ACHN (cell line): Measurements from ENCODE around the gene S100A11.
A peak's percentile ranks its signal among the peaks of the same experiment; 100 is the strongest.
"Not testable (repeated sequence)": the region's sequence is repeated elsewhere in the genome, so short reads cannot be mapped to it uniquely, and the experiment has no call there.

ENCODE experiments used
- DNase-seq: peaks from one replicate; pipeline ENCODE4 v3.0.0-alpha.2; 2015
- in situ Hi-C: cut with HindIII; loops from 2 replicates; pipeline ENCODE4 v1.10.0; 2017; ENCODE audit warnings: low sequenced_read_pairs, low pct_ligation_motif_present, low pct_unique_long_range_greater_than_20kb

Gene S100A11

DNA sequence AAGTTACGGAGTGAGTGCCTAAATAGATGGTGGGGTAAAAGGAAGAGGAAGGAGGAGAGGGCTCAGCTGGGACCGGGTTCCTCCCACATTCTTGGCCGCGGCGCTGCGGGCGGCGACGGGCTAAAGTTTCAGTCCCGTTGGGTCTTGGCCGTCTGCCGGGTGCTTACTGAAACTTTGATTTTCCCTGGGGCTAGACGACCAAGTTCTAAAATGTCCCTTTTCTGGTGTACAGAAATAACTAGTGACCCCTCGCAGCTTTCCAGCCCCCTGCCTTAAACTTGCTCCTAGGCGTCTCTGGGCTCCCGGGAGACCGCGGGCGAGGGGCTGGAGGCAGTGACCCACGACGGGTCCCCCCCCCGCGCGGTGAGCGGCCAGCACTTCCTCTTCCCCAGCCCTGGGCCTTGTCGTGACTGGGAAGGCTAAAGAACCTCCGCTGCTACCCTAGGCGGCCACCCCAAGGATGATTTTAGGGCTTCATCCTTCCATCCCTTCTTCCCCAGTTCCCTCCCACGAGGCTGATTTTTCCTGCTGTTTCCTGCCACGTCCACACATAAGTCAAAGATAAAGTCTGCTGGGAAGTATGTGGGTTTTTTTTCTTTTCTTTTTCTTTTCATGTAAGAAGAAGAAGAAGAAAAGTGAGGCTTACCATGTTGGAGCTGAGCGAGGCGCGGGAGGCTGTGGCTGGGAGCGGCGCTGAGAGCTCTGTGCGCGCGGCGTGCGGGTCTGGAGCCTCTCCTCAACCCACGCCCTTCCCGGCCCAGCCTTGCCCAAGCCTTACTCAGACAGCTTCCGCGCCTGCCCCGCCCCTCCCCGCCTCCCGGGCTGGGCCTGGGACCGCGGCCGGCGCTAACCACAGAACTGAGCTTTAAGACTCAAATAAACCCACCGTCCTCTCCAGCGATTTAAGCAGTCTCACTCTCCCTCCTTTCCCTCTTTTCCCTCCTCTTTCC, at the start of gene S100A11:
S100A11 (minus strand) TSS at position 738 of the 950 bp plus-strand sequence; CDS start at position 649, 89 bp downstream.
- DNase-seq, result peak; percentile 90
- in situ Hi-C loops, result no loop called here

DNA sequence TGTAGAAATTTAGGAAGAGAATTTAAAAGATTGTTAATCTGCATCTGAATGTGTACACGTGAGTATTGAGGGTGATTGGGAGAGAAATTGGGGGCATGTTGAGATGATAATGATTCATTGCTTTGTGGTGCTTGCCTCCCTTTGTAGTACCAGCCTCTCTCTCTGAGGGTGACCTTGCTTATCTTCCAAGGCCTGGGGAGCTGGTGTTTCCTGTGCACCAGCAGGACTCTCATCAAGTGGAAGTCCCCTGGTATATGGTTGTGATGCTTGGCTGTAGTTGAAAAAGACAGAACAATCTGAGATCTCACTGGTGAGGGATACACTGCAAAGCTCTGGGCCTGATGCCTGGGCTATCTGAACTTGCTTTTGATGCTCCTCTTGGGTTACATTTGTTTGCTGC, 48.0 kb upstream of the S100A11 start:
- DNase-seq, result no peak
- in situ Hi-C loops, result no loop called here

DNA sequence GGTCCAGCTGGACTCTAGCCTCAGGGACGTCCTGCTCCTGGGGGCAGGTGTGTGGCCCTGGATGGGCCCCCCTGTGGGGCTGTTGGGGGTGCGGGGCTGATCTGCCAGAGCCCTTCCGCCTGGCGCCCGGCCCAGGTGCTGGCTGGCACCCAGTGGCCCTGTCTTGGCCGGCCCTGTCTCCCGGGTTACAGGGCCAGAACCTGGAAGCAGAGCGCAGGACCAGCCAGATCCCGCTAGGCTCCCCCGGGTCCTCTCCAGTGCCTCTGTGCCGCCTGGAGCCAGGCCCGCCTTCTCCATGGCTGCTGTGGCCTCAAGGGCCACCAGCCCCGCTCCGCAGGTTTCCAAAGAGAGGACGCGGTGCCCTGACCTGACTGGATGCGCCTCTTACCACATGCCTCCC, 44.2 kb upstream of the S100A11 start:
- in situ Hi-C loops, DNase-seq: not testable (repeated sequence)

DNA sequence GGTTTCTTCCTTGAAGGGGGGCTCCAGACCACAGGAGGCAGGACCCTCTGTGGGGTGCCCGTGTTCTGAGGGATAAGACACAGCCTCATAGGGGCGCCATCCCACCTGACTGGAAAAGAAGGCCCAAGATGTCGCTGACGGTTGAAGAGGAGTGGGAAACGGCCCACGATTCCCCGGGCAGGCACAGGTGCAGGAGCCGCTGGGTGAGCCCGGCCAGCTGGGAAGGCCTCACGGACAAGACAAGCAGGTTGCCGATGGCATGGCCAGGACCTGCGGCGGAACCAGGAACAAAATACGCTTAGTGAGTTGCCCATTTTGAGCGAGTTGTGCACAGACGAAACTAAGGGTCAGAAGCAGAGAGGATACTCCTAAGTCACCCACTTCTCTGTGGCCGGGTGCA, 43.7 kb upstream of the S100A11 start:
- in situ Hi-C loops, DNase-seq: not testable (repeated sequence)

DNA sequence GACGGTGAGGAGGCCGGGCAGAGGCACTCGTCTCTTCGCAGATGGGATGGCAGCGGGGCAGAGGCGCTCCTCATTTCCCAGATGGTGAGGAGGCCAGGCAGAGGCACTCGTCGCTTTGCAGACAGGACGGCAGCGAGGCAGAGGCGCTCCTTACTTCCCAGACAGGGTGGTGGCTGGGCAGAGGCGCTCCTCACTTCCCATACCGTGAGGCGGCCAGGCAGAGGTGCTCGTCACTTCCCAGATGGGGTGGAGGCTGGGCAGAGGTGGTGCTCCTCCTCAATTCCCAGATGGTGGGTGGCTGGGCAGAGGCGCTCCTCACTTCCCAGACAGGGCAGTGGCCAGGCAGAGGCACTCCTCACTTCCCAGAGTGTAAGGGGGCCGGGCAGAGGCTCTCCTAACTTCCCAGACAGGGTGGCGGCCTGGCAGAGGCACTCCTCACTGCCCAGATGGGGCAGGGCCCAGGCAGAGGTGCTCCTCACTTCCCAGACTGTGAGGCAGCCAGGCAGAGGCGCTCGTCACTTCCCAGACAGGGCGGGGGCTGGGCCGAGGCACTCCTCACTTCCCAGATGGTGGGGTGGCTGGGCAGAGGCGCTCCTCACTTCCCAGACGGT, 42.1 kb upstream of the S100A11 start:
- in situ Hi-C loops, result no loop called here
- no peak for DNase-seq

DNA sequence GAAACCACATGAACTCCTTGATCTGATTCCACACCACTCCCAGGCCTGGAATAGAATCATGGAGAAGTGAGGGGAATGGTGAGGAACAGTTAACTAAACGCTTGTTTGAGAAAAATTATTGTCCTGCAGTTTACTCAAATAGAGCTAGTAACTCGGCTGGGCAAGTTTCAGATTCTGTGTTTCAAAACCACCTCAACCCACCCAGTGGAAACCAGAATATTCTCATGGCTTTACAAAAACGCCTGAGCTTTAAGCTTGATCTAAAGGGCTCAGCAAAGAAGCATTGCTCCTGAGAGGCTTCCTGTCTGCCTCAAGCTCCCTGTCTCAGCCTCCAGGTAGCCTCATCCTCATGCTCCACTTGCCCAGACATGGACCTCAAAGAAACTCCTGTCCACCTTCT, 35.5 kb upstream of the S100A11 start:
- no peak for DNase-seq
- in situ Hi-C loops, result no loop called here

DNA sequence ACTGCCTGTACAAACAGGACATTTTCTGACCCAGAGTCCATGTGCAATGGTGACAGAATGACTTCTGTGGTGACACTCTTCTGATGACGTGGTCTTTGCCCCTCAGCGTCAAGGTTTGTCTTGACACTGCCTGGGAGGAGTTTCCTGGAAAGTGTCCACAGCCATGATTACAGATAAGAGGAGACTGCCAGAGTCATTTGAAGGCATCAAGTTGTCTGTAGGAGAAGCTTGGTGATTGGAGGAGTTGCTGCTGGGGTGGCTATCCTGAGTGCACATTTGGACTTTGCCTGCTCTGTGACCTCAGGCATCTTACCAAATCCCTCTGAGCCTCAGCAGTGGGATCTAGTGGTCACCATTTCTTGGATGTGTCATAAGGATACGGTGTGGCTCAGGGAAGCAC, 34.3 kb upstream of the S100A11 start:
- DNase-seq, result no peak
- in situ Hi-C loops, result no loop called here

DNA sequence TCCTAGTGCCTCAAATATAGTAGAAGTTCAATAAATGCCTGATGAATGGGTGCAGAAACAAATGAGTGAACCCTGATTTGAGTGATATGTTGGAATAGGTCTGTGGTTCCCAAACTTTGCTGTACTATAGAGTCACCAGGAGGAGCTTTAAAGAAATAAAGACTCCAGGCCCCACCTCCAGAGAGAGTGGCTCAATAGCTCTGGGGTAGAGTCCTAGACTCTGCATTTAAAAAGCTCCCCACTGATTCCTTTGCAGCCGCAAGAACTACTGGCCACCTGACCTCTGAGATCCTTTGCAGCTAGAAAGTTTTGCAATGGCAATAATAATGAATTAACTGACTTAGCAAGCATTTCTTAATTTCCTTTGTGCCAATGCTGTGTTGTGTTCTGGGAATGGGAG, 31.1 kb upstream of the S100A11 start:
- no peak for DNase-seq
- in situ Hi-C loops, result no loop called here

DNA sequence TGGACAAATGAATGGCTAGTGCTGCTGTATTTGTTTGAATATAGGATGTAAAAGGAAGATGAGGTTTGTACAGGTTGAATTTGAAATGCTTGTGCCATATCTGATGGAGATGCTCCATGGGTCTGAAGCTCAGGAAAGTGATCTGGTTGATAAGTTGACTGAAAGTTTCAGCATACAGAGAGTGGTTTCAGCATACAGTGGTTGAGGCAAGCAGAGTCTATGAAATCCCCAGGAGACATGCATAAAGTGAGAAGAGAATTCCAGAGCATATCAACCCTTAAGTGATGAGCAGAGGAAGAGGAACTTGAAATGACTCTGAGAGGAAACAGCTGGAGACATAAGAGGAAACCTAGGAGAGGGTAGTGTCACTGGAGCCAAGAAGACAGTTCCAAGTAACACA, 30.3 kb upstream of the S100A11 start:
- DNase-seq, result no peak
- in situ Hi-C loops, result no loop called here

DNA sequence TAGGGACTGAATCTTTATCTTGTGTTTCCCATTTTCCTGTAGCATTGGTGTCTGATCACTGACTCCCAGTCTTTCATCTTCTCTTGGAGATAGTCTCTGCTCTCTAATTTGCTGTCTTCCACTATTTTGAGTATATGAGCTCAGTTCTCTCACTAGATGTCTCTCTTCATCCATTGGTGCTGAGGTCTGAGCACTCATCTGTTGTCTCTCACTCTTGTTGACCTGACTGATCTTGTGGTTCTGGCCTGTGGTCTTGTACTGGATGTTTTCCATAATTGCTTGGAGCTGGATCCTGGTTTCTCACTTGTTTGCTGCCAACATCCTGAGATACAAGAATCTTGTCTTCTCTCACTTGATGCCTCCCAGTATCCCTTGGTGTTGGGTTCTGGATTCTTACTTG, 25.1 kb upstream of the S100A11 start:
- in situ Hi-C loops, result no loop called here
- no peak for DNase-seq

DNA sequence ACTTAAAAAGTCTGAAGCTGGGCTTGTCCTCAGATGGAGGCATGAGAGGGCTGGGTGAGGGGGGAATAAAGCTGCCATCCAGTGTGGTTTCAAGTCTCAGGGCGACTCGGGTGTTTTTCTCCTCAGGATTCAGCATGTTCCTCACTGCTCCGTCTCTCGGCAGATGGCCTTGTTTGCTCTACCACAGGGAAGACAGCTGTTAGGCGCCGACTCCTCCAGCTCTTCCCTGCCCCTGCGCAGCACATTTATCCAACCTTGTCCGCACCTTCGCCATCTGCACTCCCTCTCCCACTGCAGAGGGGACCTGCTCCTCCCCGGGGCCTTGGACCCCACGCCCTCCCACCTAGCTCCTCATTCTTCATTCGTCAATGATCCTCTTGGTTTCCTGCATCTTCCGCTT, 16.6 kb upstream of the S100A11 start:
- DNase-seq, result no peak
- in situ Hi-C loops, result no loop called here

DNA sequence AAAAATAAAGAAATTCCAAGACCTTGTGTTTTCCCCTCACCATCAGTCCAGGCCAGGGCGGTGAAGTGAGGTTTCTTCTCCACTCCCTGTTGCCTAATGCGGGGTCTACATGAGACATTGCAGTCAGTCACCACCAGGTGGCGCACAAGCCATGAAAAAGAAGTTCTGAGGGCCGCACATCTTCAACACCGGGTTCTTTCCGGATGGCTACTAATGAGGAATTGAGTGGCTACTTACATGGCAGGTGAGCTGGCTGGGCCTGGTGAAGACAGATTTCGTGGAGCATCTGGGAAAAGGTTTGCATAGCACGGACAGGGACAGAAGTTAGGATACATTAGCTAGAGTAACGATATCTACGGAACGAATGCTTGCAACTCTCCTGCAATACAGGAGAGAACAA, 15.8 kb upstream of the S100A11 start:
- DNase-seq, result peak; percentile 87
- in situ Hi-C loops, result no loop called here

DNA sequence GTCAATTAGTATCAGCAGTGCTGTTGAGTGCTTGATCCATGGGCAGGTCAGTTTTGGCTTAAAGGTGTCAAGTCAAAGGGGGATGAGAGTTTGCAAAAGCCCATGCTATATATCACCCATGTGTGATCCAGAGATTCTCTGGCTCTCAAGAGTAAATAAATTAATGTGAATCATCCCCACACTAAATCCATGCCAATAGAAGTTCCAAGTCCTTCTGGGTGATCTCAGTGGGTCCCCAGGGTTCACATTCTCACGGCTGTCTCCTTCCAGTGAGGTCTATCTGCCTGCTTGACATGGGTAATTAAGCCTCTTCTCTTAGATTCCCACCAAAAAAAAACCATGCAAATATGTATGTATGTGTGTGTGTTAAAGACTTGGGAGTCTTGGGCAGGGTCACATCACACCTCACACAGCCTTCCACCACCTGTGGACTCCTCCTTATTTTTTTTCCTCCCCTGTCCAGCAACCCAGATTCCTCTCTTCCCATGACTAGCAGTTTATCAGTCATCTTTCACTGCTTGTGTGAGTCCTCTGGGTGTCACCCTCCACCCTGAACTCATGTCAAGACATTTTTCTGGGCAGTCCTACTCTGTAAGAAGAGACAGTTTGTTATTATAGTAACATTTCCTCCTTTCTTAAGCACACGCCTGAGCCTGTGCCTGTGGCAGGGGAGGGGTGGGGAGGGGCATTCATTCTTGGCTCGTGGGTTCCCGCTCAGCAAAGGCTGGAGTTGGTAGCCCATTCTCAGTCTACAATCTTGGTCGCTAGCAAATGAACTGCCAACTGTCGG, 14.3 kb upstream of the S100A11 start:
- in situ Hi-C loops, result no loop called here
- DNase-seq, result no peak

DNA sequence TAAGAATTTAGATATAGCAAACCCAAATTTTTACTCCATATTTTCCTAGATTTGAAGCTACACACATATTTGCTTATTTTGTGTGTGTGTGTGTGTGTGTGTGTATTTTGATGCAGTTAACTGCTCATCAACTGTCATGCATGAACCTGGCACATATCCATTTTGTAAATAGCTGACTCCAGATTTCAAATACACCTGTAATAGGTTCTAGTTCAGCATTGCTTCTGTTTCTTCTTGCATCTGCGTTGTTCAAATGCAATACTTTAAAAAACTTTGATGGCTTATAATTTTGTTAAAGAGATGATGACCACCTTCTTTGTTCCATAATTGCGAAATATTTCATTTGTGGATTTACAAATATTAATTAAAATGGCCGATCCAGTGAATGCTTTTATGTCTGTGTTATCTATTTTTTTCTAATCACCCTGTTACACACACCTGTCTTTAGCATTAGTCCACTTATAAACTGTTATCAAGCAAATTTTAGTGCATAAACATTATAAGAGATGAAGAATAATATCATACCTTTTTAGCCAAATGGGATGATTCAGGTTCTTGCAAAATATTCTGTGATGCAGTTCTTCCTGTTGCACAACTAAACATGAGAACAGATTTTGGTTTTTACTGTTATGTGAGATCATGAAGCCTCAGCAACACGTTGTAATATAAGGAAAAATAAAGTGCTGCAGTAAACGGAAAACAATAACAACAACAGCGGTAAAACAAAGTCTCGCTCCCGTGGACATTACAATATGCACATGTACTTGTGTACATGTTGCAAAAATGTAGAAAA, 12.7 kb upstream of the S100A11 start:
- in situ Hi-C loops, result no loop called here
- no peak for DNase-seq

DNA sequence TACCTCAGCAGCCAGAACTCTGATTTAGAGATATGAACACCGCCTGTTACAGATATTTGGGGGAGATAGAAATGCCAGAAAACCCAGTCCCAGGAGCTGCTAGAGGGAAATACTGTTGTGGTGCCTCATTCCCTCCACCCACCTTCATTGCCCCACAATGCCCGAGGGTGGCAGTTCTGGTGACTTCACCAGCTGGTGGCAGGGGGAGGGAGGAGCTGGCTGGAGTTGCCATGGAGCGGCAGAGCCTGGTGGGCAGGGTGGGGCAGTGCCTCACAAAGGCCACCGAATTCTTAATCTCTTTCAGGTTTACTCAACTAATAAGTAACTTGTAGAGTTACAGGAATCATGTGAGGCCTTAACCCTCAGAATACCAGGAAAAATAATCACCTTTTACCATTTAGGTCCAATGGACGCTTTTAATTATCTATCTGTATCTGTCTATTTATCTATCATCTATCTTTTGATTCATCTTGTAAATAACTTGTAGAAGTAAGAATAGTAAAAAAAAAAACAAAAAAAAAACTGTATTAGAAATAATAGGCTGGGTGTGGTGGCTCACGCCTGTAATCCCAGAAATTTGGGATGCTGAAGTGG, 11.7 kb upstream of the S100A11 start:
- DNase-seq, result peak; percentile 96
- in situ Hi-C loops, result no loop called here

DNA sequence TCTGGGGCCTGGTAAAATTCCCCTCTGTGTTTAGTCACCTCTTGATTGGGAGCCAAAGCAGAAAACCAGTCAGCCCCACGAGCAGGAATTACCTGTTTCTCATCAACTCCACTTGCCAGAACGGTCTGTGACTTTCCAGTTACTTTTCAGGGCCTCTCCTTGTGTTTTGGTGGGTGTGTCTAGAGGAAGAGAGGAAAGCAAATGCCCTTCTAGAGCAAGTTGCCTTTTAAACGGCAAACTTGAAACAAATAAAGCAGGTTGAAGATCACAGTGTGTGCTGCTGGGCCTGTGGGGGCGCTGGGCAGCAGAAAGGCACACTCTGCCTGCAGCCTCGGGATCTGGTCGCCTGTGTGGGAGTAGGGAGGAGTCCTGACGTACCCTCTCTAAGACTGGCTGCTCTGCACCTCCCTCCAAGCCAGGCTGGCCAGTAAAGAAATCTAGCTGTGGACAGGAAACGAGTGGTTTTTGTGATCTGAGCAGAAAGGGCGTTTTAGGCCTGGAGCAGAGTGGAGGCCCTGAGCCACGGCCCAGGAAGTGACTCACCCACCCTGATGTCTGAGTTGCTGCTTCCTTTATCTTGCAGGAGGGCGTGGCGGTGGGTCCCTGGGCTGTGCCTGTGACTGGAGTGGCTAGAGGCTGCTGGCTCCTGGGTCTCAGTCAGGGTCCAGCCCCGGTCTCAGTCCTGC, 11.1 kb upstream of the S100A11 start:
- in situ Hi-C loops, result no loop called here
- DNase-seq, result peak; percentile 99

DNA sequence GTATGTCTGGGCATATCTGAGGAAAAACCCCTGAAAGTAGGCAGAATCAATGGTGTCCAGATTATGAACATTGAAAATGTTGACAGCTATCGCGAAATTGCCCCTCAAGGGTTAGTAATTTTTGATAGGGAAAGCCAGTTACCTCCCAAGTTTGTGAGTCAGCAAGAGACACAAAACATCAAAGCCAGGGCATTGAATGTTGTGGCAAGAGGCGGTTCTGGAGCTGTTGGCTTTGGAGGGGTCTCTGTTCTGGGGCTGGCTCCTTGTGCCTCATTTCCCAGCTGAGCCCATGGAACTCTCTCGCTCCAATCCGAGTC, 10.6 kb upstream of the S100A11 start:
- in situ Hi-C loops, result no loop called here
- DNase-seq, result no peak

DNA sequence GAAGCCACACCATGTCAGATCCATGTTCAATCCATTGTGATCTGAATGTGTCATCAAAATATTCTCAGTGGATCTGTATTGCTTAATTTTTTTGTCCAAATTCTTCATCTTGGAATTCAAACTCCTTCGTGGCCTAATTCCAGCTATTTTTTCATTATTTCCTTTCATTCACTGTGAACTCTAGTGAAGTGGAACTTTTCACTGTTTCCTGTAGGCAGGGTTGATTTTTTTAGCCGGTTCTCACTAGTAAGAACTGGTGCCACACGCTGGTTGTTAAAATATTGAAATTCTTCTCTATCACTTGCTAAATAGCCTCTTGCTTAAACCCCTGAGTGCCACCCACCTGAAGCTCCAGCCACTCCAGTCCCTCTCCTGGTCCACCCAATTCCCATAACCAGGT, 7.6 kb upstream of the S100A11 start:
- in situ Hi-C loops, result no loop called here
- no peak for DNase-seq
